Renal cortical epithelial cell (primary cell): Measurements from ENCODE around the gene SLC43A3. TPM values are rescaled to one million over a fixed set of nuclear protein-coding genes. Genes with fewer than 3 reads are reported as not detected.
"Not testable (repeated sequence)": the region's sequence is repeated elsewhere in the genome, so short reads cannot be mapped to it uniquely, and the experiment has no call there.

Source experiments
- DNase-seq: peaks from one replicate; pipeline ENCODE4 v3.0.0-alpha.2; 2011; ENCODE audit warnings: low read depth
- total RNA-seq: library from RNA; depleted of rRNA; stranded (reverse); fragments of >200 nt; gene quantifications from 2 replicates; pipeline ENCODE4 v1.2.3, GENCODE V29; 2014

SLC43A3 gene
- total RNA-seq, 1 donor from 2014 or later, result 47.9 TPM

DNA sequence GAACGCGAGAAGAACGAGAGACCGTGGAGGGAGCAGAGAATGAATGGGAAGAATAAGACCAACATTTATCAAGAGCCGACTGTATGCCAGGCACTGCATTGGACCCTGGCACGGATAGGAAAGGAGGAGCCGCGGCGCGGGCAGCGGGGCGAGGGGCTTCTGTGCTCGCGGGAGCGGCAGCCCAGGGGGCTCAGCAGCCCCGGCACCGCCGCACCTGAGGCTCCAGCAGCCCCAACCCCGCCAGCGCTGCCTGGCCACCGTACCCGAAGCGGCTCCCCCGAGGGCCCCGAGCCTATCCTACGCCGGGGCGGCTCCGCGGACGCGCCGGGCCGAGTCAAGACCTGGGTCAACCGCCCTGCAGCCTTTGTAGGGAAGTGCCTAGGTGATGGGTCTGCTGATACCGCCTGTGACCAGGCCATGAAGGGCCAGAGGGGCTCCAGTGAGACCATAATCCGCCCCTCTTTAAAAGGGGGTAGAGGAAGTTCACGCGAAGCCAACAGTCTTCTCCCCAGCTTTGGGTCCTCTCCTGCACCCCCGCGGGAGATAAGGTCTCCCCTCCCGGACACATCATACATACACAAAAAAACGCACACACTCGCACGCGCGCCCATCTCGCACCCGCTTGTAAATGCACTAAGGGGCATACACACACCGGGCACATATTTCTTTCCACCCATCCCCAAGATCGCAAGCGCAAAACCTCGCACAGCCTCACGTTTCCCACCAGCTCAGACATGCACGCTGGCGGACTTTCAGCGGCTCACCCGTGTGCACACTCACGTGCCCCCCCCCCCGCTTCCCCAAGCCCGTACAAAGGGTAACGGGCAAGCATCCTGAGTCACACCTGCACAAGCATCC, 32.5 kb upstream of the SLC43A3 start:
- no peak for DNase-seq

DNA sequence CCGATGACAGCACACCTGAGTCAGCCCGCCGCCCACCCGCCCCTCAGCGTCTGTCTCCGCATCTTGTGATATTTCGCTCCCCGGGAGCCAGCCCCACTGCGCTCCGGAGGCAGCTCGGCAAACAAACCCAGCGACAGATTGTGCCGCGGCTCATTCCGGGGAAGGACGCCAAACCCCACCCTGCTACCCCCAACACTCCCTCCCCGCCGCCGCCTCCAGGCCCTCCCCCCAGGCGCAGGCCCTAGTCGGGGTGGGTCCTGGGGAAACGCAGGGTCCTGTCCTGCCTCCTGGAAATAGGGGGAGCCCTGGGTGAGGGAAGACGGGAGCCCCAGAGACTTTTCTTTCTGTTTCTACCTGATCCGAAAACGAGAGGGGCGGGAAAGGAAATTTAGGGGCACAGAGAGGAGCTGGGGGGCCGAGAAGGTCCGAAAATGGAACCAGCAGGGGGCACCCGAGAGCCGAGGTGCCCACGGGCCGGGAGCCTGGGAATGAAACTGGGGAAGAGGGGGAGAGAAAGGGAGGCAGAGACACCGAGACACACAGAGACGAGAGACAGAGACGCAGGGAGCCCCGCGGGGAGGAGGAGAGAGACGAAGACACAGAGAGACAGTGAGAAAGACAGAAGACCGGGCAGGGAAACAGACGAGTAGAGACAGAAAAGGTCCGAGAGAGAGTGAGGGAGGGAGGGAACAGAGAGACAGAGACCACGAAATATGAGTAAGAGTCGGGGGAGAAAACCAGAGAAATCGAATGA, 31.7 kb upstream of the SLC43A3 start:
- DNase-seq, result no peak

DNA sequence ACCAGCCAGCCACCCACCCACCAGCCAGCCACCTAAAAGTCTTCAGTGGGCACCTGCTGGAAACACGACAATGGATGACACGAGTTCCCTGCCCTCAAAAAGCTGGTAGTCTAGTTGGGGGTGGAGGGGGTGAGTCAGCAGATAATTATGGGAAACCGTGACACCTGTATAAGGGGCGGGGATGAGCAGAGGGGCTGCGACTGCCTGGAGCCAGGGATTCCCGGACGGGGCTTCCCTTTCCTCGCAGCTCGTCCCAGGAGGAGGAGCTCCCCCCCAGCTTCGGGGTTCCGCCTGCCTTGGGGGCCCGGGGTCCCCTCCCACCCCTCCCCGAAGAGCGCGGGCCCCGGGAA, 31.1 kb upstream of the SLC43A3 start:
- DNase-seq, result no peak

DNA sequence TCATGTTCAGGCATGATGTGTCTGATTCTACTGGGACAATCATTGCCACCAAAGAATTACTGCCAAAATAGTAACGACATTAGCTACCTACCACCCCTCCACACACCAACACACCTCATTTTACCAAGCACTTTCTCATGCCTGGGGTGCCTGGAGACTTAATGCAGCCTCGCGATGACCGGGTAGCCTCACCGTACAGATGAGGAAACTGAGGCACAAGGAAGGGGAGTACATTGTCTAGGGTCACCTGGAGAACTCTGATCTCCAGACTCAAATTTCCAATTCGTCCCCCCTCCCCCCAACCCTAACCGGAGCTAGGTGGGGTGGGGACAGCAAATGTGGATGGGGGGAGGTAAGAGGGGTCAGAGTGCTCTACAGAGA, 30.7 kb upstream of the SLC43A3 start:
- no peak for DNase-seq

DNA sequence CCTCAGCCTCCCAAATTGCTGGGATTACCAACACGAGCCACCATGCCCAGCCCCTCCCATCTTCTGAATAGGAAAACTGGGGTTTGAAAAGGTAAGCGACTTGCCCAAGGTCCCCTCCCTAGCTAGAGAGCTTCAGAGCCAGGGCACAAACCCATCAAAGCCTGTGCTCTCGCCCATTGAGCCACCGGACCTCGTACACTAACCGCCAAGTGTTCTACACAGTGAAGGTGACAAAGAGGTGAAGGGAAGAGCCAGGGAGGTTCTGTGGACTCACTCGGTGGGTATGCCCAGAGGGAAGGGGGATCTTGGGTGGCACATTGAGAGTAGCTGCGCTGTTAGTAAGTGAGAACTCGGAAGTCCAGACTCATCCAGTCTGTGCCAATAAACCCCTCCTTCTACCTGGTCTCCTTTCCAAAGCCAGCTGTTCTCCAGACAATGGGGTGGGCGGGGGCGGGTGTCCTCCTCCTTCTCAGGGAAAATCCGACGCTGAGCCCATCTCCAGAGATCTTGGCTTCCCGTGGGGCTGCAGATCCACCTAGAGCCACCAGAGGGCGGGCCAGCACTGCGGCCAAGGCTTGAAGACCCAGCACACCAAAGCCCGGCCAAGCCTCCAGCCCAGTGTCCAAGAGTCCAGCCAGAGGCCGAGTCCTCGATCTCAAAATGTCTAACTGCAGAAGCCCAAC, 30.2 kb upstream of the SLC43A3 start:
- peak; percentile 64 for DNase-seq

DNA sequence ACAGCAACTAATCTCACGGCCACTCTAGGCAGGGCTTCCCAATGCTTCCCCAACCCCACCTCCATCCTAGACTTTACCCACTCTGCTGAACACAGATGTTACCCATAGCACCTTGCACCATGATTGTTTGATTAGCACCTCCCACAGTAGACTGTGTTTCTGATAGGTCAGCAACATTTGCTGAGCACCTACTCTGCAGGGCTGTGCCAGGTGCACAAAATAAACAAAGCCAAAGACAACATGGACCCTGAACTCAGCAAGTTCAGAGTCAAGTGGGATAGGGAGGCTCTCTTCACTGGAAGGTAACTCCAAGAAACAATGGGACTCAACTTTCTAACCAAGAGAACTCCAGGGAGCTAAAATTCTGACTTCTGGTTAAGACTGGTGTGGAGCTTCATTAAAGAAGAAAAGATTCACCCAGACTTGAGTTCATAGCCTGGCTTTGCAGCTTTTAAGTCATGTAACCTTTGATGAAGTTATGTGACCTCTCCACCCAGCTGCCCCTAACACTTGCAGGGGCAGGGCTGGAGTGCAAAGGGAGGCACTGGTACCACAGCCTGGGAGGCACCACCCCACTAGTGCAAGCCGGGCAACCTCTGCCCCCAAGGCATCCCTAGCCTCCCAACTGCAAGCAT, 26.7 kb upstream of the SLC43A3 start:
- DNase-seq, result no peak

DNA sequence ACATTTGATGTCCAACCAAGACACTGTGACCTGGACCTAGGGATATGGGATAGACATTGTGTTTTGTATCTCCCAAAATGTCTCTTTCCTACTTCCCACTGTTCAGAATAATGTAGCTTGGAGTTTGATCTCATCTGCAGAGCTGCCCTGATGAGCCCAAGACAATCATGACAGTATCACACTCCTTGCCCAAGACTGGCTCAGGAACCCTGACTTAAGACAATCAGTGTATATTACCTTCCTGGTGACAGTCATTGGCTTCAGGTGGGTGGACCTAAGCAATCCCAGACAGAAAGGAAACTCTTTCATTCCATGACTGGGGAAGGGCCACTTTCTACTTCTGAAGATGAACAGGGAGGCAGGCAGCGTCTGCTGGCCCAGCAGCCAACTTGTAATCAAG, 19.1 kb upstream of the SLC43A3 start:
- no peak for DNase-seq

DNA sequence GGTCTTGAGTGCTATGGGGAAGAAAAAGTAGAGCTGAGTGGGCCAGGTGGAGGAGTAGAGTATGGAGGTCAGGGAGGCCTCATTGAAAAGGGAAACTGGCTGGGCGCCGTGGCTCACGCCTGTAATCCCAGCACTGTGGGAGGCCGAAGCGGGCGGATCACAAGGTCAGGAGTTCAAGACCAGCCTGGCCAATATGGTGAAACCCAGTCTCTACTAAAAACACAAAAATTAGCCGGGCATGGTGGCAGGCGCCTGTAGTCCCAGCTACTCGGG, 18.1 kb upstream of the SLC43A3 start:
- not testable (repeated sequence) for DNase-seq

DNA sequence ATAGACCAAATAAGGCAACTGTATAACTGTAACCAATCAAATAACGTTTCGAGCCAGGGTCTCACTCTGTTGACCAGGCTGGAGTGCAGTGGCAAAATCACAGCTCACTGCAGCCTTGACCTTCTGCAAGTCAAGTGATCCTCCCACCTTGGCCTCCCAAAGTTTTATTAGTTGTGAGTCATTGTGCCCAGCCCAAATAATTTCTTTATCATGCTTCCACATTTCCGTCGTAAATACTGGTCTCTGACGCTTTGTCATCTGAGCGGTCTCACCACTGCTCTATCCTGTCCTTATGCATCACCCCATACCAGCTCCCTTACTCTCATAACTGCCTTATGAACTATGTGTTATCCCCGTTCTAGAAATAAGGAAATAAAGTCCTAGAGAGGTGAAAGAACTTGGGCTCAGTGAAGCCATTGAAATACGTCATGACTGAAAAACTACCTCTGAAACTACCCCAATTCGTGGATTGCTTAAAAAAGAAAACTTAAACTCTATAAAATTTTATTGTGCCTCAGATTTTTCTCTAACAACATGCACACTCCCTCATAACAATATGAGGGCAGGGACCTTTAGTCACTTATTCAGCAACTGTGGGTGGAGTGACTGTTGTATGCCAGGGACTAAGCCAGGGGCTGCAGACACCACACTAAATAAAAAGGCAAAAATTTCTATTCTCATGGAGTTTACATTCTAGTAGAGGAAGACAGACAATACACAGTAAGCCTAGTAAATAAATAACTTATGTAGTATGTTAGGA, 17.6 kb upstream of the SLC43A3 start:
- no peak for DNase-seq

DNA sequence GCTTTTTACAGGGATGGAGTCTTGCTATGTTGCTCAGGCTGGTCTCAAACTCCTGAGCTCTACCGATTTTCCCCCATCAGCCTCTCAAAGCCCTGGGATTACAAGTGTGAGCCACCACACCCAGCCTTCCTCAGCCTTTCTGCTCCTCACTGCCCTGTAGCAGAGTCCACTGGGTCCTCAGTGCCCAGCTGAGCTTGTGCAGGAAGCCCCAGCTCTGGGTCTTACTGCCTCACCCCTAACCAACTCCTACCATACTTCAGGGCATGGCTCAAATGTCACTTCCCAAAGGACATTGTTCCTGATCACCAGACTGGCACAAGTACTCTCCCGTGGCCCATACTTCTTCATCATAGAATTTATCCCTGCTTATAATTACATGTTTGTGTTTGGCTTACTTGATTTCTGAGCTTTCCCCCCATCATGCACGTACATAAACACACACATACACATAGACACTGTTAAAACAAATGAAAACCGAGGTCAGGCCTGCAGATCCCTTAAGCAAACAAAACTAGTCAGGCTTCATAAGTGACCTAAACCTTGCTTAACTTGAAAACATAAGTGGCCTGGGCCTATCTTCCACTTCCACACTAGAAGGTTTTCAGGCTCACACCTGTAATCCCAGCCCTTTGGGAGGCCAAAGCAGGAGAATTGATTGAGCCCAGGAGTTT, 14.0 kb upstream of the SLC43A3 start:
- DNase-seq, result no peak

DNA sequence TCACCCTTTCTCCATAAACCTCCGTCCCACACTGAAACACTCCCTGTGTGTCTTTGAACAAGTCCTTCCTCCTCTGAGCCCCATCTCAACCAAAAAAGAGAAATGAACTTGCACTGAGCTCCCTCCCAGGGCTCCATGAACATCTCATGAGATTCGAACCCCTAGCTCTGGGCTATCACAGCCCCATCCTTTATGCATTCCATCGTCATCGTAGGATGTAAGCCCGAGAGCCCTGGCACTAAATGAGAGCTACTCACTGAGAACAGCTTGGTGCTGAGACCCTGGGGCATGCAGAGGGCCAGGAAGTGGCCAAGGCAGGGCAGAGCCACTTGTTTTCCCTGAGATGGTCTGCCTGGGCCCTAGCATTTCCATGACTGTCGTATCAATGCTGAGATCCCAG, 12.9 kb upstream of the SLC43A3 start:
- no peak for DNase-seq

DNA sequence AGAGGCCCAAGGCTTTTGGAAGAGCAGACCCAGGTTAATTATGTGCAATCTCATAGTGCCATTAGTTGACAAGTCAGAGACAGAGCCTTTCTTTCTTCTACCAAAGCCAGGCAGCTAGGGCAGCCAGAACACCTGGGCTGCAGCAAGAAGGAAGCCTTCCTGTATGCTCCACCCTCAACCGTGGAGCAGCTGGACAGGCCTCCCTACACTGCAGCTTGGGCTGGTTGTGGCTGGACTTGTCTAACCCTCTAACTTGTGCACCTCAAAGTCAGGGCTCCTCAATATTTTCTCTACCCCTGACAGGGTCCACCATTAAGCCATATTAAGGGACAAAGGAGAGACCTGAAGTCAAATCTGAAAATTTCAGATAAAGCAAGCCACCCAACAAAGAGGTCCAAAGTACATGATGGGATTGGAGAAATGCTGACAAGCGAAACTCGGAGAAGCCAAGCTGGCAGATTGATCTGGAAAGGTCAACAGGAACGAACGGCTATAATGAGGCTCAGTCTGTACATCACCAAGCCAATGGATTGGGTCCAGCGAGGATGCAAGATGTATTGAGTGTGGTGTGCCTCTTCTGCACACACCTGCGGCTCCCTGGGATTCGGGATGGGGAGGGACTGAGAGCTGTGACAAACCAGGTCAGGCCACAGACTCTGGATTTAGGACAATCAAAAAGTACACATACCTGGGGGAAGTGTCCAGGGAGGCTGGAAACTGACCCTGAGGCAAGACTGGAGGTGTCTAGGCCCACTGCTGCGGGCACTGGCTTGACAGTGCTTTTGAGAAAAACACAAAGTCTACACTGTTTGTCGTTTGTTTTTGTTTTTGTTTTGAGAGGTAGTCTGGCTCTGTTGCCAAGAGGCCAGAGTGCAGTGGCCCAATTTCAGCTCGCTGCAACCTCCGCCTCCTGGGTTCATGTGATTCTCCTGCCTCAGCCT, 11.7 kb upstream of the SLC43A3 start:
- DNase-seq, result no peak

DNA sequence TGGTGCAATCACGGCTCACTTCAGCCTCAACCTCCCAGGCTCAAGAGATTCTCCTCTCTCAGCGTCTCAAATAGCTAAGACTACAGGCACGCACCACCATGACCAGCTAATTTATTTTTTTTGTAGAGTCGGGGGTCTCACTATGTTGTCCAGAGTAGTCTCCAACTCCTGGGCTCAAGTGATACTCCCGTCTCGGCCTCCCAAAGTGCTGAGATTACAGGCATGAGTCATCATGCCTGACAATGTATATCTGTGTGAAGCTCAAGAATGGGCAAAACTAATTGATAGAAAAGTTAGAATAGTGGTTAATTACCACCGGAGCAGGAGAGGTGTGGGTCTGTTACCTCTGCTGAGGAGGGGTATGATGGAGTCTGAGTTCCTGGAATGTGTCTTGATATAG, 9.1 kb upstream of the SLC43A3 start:
- DNase-seq, result no peak

DNA sequence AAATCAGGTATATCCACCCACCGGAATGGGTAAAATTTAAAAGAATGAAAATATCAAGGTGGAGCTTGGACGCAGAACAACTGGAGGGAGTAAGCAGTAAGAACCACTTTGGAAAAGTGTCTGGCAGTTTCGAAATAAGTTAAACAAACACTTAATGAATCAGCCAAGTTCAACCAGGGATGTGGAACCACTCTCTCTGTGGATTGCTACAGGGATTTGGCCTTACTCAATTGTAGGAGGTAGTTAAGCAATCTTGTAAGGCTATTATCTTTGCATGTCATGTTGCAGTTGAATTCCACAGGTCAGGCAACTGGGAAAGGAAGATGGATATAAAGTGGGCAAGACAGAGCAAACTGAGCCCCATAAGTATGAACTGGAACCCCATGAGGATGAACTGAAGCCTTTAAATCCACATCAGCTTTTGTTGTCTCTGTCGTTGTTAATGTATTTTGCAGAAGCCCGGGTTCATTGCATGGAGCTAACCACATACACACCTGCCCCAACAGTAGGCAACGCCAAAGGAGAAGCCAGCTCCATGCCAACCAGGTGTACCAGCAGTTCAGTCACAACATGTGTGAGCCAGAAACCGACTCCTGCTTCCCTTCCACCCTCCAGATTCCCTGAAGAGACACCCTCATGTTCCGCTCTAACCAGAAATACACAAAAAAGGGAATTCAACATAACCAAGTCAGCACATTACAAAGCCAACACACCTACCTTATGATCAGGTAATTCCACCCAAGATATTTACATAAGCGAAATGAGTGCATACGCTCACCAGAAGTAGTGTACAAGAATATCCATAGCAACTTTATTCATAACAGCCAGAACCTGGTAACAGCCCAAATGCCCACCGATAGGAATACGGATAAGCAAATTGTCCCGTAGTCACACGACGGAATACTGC, 8.0 kb upstream of the SLC43A3 start:
- DNase-seq, result peak; percentile 99

DNA sequence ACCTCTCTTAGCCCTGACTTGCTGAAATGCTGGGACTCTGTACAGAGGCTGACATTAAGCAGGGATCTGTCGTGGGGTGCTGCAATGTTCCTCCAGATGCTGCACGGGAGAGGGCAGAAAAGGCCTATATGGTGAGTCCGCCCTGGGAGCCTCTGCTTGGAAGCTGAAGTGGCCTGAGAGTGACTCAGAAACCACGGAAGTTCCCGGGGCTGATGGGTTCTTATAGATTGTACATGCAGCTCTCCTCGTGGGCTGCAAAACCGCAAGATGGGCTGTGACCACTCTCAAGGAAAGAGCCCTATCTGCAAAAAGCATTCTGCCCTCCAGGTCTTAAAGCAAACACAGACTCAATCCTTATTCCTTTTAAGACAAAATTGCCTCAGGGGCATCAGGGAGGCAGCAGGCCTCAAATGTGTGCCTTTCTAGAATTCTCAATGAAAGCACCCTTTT, 5.8 kb upstream of the SLC43A3 start:
- DNase-seq, result peak; percentile 56

DNA sequence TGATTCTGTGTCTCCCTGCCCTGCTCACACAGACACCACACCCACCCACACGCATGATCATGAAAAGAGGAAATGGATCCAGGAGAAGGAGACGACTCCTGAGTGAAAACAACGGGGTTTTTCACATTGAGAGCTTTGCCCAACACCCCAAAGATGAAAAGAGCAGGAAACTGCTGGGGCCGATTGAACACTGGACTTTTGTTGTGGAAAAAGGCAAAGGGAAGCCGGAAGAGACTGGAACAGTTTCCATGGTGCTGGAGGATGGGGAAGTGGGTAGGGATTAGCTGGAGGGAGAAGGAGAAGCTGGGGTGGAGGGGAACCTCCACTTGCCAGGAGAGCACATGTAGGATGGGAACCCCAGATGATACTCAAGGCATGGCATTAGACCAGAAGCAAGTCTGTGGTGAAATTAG, 5.2 kb upstream of the SLC43A3 start:
- no peak for DNase-seq

DNA sequence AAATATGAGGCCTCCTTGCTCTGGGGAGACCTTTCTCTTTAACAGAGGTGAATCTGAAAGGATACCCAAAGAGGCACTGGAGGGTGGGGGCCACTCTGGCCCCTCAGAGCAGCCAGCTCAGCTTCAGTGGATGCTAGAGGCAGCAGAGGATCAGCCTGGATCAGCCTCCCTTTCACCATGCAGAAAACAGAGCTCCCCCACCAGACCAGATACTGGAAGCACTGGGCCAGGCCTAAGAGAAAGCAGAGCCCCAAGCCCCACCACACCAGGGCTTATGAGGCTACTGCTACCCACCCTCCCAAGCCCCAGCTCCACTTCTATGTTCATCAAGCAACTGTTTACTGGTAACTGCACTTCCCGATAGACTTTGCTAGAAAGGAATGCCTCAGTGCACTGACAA, 4.0 kb upstream of the SLC43A3 start:
- no peak for DNase-seq

DNA sequence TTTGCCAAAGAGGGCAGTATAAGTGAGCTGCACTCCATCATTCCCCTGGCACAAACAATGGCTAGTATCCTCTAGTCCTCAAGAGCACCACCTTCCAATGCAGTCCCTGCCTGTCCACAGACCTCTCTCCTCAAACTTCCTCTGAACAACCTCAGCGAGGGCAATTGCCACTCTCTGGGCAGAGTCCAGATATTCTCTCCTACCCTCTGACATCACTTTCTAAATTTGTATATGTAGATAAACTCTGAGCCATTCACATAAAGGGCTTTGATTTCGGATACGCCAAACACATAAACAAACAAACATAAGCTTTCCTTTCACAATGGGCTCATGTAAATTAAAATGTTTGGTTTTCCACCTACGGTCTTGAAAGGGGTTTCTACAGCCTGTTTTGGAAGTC, 3.0 kb upstream of the SLC43A3 start:
- no peak for DNase-seq

DNA sequence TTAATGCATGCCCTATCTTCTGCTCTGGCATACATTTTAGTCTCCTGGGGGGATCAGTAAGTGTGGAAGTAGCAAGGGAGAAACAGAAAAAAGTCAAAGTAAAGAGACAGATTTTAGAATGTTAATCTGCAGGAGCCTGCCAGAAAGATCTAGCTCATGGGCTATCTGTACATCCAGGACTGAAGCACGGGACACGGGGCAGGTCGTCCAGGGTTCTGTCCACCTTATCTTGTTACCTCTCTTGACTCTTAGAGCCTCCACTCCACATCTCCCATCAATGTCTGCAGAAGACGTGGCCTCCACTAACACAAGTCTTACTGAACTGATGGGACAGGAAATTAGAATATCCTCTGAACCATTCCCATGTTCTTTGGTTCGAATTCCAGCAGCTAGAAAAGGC, 1.7 kb upstream of the SLC43A3 start:
- no peak for DNase-seq
